ENCODE results near the gene MBOAT2. TPM values are rescaled to one million over a fixed set of nuclear protein-coding genes. Genes with fewer than 3 reads are reported as not detected.

The MBOAT2 gene
- total and polyA plus RNA-seq, 2 experiments from 2014 or later = 15.9 to 22.7 TPM

DNA sequence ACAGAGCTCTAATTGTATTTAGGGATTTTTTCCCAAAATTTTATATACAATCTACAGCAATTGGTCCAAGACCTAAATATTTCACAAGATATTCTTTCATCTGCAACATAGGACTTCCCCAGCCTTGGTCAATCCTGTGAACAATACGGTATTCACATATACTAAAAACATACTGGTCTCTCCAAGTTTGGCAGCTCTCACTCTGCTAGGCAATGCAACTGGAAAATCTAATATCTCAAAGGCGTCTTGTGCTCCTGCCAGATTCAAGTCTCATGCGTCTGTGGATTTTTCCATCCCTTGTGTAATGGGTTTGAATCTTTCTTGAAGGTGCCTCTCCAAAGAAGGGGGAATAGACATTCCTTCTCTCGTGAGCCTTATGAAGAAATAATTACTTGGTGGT is 27.4 kb upstream of the MBOAT2 start:
- no peaks in the 10 kb centered on the region for H3K79me2 ChIP-seq (replicated peaks; ENCODE audit: insufficient read depth)
- no peak overlapping the region for H3K4me3 ChIP-seq
- no peak overlapping the region for H3K4me2 ChIP-seq
- H3K36me3 Mint-ChIP-seq (ENCODE audit: low read depth) = no peaks in the 10 kb centered on the region
- H3K4me1 Mint-ChIP-seq = peaks cover 17% of the 10 kb centered on the region
- H3K4me1 ChIP-seq (ENCODE audit: insufficient read depth) = no peaks in the 10 kb centered on the region; the same call in 1 of the 2 replicates
- H3K36me3 ChIP-seq (ENCODE audit: insufficient read depth) = no peaks in the 10 kb centered on the region
- TF ChIP-seq POLR2AphosphoS5 (IDR thresholded peaks at IDR 0.05; ENCODE audit: low read depth) (no peak), EZH2 (IDR thresholded peaks at IDR 0.05; ENCODE audit: low read depth, unreplicated experiment) (no peak), EZH2phosphoT487 (IDR thresholded peaks at IDR 0.05; ENCODE audit: unreplicated experiment) (no peak), ZNF114 (CRISPR knock-in tag; IDR thresholded peaks at IDR 0.05) (no peak), CREB1 (CRISPR knock-in tag; IDR thresholded peaks at IDR 0.05; ENCODE audit: low read depth) (no peak), ZNF331 (CRISPR knock-in tag; IDR thresholded peaks at IDR 0.05; ENCODE audit: low read depth) (no peak), CTCF (conservative IDR thresholded peaks at IDR 0.05; ENCODE audit: low read depth in 2 of 2) (no peak), ETS1 (IDR thresholded peaks at IDR 0.05) (no peak), NANOG (IDR thresholded peaks at IDR 0.05; ENCODE audit: borderline replicate concordance) (no peak), STAT1 (IDR thresholded peaks at IDR 0.05; ENCODE audit: unreplicated experiment) (no peak)
- TF ChIP-seq, protein P1, sequence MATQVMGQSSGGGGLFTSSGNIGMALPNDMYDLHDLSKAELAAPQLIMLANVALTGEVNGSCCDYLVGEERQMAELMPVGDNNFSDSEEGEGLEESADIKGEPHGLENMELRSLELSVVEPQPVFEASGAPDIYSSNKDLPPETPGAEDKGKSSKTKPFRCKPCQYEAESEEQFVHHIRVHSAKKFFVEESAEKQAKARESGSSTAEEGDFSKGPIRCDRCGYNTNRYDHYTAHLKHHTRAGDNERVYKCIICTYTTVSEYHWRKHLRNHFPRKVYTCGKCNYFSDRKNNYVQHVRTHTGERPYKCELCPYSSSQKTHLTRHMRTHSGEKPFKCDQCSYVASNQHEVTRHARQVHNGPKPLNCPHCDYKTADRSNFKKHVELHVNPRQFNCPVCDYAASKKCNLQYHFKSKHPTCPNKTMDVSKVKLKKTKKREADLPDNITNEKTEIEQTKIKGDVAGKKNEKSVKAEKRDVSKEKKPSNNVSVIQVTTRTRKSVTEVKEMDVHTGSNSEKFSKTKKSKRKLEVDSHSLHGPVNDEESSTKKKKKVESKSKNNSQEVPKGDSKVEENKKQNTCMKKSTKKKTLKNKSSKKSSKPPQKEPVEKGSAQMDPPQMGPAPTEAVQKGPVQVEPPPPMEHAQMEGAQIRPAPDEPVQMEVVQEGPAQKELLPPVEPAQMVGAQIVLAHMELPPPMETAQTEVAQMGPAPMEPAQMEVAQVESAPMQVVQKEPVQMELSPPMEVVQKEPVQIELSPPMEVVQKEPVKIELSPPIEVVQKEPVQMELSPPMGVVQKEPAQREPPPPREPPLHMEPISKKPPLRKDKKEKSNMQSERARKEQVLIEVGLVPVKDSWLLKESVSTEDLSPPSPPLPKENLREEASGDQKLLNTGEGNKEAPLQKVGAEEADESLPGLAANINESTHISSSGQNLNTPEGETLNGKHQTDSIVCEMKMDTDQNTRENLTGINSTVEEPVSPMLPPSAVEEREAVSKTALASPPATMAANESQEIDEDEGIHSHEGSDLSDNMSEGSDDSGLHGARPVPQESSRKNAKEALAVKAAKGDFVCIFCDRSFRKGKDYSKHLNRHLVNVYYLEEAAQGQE (IDR thresholded peaks at IDR 0.05; ENCODE audit: unreplicated experiment) = no peak
- TF ChIP-seq, protein P2, sequence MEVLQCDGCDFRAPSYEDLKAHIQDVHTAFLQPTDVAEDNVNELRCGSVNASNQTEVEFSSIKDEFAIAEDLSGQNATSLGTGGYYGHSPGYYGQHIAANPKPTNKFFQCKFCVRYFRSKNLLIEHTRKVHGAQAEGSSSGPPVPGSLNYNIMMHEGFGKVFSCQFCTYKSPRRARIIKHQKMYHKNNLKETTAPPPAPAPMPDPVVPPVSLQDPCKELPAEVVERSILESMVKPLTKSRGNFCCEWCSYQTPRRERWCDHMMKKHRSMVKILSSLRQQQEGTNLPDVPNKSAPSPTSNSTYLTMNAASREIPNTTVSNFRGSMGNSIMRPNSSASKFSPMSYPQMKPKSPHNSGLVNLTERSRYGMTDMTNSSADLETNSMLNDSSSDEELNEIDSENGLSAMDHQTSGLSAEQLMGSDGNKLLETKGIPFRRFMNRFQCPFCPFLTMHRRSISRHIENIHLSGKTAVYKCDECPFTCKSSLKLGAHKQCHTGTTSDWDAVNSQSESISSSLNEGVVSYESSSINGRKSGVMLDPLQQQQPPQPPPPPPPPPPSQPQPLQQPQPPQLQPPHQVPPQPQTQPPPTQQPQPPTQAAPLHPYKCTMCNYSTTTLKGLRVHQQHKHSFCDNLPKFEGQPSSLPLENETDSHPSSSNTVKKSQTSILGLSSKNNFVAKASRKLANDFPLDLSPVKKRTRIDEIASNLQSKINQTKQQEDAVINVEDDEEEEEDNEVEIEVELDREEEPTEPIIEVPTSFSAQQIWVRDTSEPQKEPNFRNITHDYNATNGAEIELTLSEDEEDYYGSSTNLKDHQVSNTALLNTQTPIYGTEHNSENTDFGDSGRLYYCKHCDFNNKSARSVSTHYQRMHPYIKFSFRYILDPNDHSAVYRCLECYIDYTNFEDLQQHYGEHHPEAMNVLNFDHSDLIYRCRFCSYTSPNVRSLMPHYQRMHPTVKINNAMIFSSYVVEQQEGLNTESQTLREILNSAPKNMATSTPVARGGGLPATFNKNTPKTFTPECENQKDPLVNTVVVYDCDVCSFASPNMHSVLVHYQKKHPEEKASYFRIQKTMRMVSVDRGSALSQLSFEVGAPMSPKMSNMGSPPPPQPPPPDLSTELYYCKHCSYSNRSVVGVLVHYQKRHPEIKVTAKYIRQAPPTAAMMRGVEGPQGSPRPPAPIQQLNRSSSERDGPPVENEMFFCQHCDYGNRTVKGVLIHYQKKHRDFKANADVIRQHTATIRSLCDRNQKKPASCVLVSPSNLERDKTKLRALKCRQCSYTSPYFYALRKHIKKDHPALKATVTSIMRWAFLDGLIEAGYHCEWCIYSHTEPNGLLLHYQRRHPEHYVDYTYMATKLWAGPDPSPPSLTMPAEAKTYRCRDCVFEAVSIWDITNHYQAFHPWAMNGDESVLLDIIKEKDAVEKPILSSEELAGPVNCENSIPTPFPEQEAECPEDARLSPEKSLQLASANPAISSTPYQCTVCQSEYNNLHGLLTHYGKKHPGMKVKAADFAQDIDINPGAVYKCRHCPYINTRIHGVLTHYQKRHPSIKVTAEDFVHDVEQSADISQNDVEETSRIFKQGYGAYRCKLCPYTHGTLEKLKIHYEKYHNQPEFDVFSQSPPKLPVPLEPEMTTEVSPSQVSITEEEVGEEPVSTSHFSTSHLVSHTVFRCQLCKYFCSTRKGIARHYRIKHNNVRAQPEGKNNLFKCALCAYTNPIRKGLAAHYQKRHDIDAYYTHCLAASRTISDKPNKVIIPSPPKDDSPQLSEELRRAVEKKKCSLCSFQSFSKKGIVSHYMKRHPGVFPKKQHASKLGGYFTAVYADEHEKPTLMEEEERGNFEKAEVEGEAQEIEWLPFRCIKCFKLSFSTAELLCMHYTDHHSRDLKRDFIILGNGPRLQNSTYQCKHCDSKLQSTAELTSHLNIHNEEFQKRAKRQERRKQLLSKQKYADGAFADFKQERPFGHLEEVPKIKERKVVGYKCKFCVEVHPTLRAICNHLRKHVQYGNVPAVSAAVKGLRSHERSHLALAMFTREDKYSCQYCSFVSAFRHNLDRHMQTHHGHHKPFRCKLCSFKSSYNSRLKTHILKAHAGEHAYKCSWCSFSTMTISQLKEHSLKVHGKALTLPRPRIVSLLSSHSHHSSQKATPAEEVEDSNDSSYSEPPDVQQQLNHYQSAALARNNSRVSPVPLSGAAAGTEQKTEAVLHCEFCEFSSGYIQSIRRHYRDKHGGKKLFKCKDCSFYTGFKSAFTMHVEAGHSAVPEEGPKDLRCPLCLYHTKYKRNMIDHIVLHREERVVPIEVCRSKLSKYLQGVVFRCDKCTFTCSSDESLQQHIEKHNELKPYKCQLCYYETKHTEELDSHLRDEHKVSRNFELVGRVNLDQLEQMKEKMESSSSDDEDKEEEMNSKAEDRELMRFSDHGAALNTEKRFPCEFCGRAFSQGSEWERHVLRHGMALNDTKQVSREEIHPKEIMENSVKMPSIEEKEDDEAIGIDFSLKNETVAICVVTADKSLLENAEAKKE (CRISPR knock-in tag; IDR thresholded peaks at IDR 0.05) = no peak
- no peak overlapping the region for H3K27ac Mint-ChIP-seq
- H2AFZ ChIP-seq = no peak overlapping the region
- no peaks in the 10 kb centered on the region for H3K9me2 ChIP-seq (ENCODE audit: insufficient read depth)
- H3K27me3 Mint-ChIP-seq (ENCODE audit: insufficient read depth, low read depth, poor library complexity) = peaks cover 3% of the 10 kb centered on the region
- no peak overlapping the region for H3K4me3 Mint-ChIP-seq
- no peaks in the 10 kb centered on the region for H3K27me3 ChIP-seq (ENCODE audit: insufficient read depth)
- no peak overlapping the region for H3K27ac ChIP-seq (ENCODE audit: low read depth)
- H4K20me1 ChIP-seq (replicated peaks; ENCODE audit: insufficient read depth) = no peaks in the 10 kb centered on the region
- no peaks in the 10 kb centered on the region; the same call in 2 of the 3 replicates for H3K9me3 Mint-ChIP-seq
- ATAC-seq (no peak), DNase-seq (ENCODE audit: low spot score) (no peak)
- no peaks in the 10 kb centered on the region for H3F3A ChIP-seq (replicated peaks; ENCODE audit: low read depth)

Measured in GM23338 (cell line).